Measurements from ENCODE around the gene JADE3. TPM values are rescaled to one million over a fixed set of nuclear protein-coding genes. Genes with fewer than 3 reads are reported as not detected.

Gene JADE3
- total RNA-seq, 4 donors from 2014 or later: 2.0 to 10.9 (median 2.9) TPM

GRCh38 chrX:46992070-46992469, 79.8 kb downstream of the JADE3 start:
- no peaks in the 10 kb centered on the region for H3K27me3 ChIP-seq
- no peaks in the 10 kb centered on the region for H3K4me1 ChIP-seq
- no peaks in the 10 kb centered on the region for H3K9me3 ChIP-seq
- intact Hi-C loops (cut with DNase I; ENCODE audit: low total_unique reads) (no loop called here), in situ Hi-C loops (cut with MboI; ENCODE audit: low sequenced_read_pairs in 4 of 4) (no loop called here)
- DNase-seq: no peak
- TF ChIP-seq CTCF (IDR thresholded peaks at IDR 0.05 in 4 of 5, conservative IDR thresholded peaks at IDR 0.05 in 1 of 5) (no peak), POLR2A (IDR thresholded peaks at IDR 0.05) (no peak)
- no peak overlapping the region for H3K4me3 ChIP-seq
- no peak for ATAC-seq
- no peak overlapping the region for H3K27ac ChIP-seq
- no peaks in the 10 kb centered on the region for H3K36me3 ChIP-seq

- intact Hi-C loops (cut with DNase I; ENCODE audit: low total_unique reads): no loop called here
- H3K27me3 ChIP-seq: no peaks in the 10 kb centered on the region
- TF ChIP-seq POLR2A (IDR thresholded peaks at IDR 0.05) (no peak), CTCF (IDR thresholded peaks at IDR 0.05 in 4 of 5, conservative IDR thresholded peaks at IDR 0.05 in 1 of 5) (no peak)
- no peaks in the 10 kb centered on the region for H3K36me3 ChIP-seq
- no peak overlapping the region for H3K27ac ChIP-seq
- no peak for ATAC-seq
- no peaks in the 10 kb centered on the region for H3K4me1 ChIP-seq
- in situ Hi-C loops (cut with MboI; ENCODE audit: low sequenced_read_pairs in 4 of 4): no loop called here
- DNase-seq: no peak
- H3K9me3 ChIP-seq: no peaks in the 10 kb centered on the region
- no peak overlapping the region for H3K4me3 ChIP-seq
These were observed 81.9 kb downstream of the JADE3 start for GRCh38 chrX:46994096-46994495.

GRCh38 chrX:47012131-47012530, 99.9 kb downstream of the JADE3 start:
- Histone ChIP-seq H3K27ac (no peak overlapping the region), H3K4me1 (no peaks in the 10 kb centered on the region), H3K36me3 (no peaks in the 10 kb centered on the region), H3K9me3 (no peaks in the 10 kb centered on the region), H3K4me3 (no peak overlapping the region), H3K27me3 (no peaks in the 10 kb centered on the region)
- TF ChIP-seq POLR2A (IDR thresholded peaks at IDR 0.05) (no peak), CTCF (IDR thresholded peaks at IDR 0.05 in 4 of 5, conservative IDR thresholded peaks at IDR 0.05 in 1 of 5) (no peak)
- in situ Hi-C loops (cut with MboI; ENCODE audit: low sequenced_read_pairs in 4 of 4) (no loop called here), intact Hi-C loops (cut with DNase I; ENCODE audit: low total_unique reads) (no loop called here)
- DNase-seq (no peak), ATAC-seq (no peak)

- ATAC-seq: no peak
- Histone ChIP-seq H3K36me3 (no peaks in the 10 kb centered on the region), H3K4me1 (no peaks in the 10 kb centered on the region), H3K9me3 (no peaks in the 10 kb centered on the region), H3K4me3 (no peak overlapping the region), H3K27ac (no peak overlapping the region), H3K27me3 (peaks cover 0 to 3% (median 0%) of the 10 kb centered on the region in 3 donors)
- TF ChIP-seq CTCF (IDR thresholded peaks at IDR 0.05 in 4 of 5, conservative IDR thresholded peaks at IDR 0.05 in 1 of 5) (no peak), POLR2A (IDR thresholded peaks at IDR 0.05) (no peak)
- DNase-seq: no peak
- intact Hi-C loops (cut with DNase I; ENCODE audit: low total_unique reads): no loop called here
- in situ Hi-C loops (cut with MboI; ENCODE audit: low sequenced_read_pairs in 4 of 4): loop anchor here in 2 of 4 donors (25.0 kb wide), 1 partner anchor 264 kb away; the partner anchor contains the start of gene SLC9A7 (in 2 of the 2)
These were observed 114.0 kb downstream of the JADE3 start for GRCh38 chrX:47026198-47026597.

GRCh38 chrX:47030339-47030738, 118.1 kb downstream of the JADE3 start:
- intact Hi-C loops (cut with DNase I; ENCODE audit: low total_unique reads): loop anchor here (1.0 kb wide), 1 partner anchor 127 kb away; no protein-coding TSS in a partner anchor
- H3K9me3 ChIP-seq: no peaks in the 10 kb centered on the region
- H3K36me3 ChIP-seq: no peaks in the 10 kb centered on the region
- no peak for TF ChIP-seq POLR2A (IDR thresholded peaks at IDR 0.05)
- TF ChIP-seq CTCF (IDR thresholded peaks at IDR 0.05 in 4 of 5, conservative IDR thresholded peaks at IDR 0.05 in 1 of 5): peak; percentile 14 to 55 (median 44)
- no peak overlapping the region for H3K4me3 ChIP-seq
- peaks cover 0 to 3% (median 0%) of the 10 kb centered on the region in 3 donors for H3K27me3 ChIP-seq
- DNase-seq (no peak), ATAC-seq (no peak)
- no peak overlapping the region for H3K27ac ChIP-seq
- in situ Hi-C loops (cut with MboI; ENCODE audit: low sequenced_read_pairs in 4 of 4): loop anchor here in 3 of 4 donors (10.0 to 25.0 kb wide), 2 partner anchors 126 to 268 kb away; partner anchors contain the start of gene SLC9A7 (in 2 of the 3)
- no peaks in the 10 kb centered on the region for H3K4me1 ChIP-seq
